ENCODE measurements around the gene ALDH3B1.

The ALDH3B1 gene

GRCh38 chr11:68006606-68007166 lies 3.4 kb upstream of the ALDH3B1 start:
- in situ Hi-C loops (cut with MboI; ENCODE audit: low sequenced_read_pairs, unreplicated experiment) = no loop called here
- DNase-seq (ENCODE audit: low spot score) = no peak
- TF ChIP-seq CTCF (IDR thresholded peaks at IDR 0.05; ENCODE audit: borderline replicate concordance, control extremely low read depth, extremely low read depth, insufficient read depth, missing control alignments) = no peak

- in situ Hi-C loops (cut with MboI; ENCODE audit: low sequenced_read_pairs, unreplicated experiment) = no loop called here
- DNase-seq (ENCODE audit: low spot score) = no peak
- TF ChIP-seq CTCF (IDR thresholded peaks at IDR 0.05; ENCODE audit: borderline replicate concordance, control extremely low read depth, extremely low read depth, insufficient read depth, missing control alignments) = no peak
These were observed 2.4 kb upstream of the ALDH3B1 start for GRCh38 chr11:68007498-68008380.

- no peak for TF ChIP-seq CTCF (IDR thresholded peaks at IDR 0.05; ENCODE audit: borderline replicate concordance, control extremely low read depth, extremely low read depth, insufficient read depth, missing control alignments)
- no peak for DNase-seq (ENCODE audit: low spot score)
- in situ Hi-C loops (cut with MboI; ENCODE audit: low sequenced_read_pairs, unreplicated experiment) = no loop called here
These were observed 1.5 kb upstream of the ALDH3B1 start for GRCh38 chr11:68008381-68009337.

- TF ChIP-seq CTCF (IDR thresholded peaks at IDR 0.05; ENCODE audit: borderline replicate concordance, control extremely low read depth, extremely low read depth, insufficient read depth, missing control alignments) = no peak
- in situ Hi-C loops (cut with MboI; ENCODE audit: low sequenced_read_pairs, unreplicated experiment) = no loop called here
- no peak for DNase-seq (ENCODE audit: low spot score)
These were observed 587 bp upstream of the ALDH3B1 start for GRCh38 chr11:68009391-68010089.

GRCh38 chr11:68011051-68011943 lies 1.2 kb downstream of the ALDH3B1 start:
- DNase-seq (ENCODE audit: low spot score) = no peak
- TF ChIP-seq CTCF (IDR thresholded peaks at IDR 0.05; ENCODE audit: borderline replicate concordance, control extremely low read depth, extremely low read depth, insufficient read depth, missing control alignments) = no peak
- in situ Hi-C loops (cut with MboI; ENCODE audit: low sequenced_read_pairs, unreplicated experiment) = no loop called here
